ENCODE data around the gene ENPEP.

ENPEP gene

DNA sequence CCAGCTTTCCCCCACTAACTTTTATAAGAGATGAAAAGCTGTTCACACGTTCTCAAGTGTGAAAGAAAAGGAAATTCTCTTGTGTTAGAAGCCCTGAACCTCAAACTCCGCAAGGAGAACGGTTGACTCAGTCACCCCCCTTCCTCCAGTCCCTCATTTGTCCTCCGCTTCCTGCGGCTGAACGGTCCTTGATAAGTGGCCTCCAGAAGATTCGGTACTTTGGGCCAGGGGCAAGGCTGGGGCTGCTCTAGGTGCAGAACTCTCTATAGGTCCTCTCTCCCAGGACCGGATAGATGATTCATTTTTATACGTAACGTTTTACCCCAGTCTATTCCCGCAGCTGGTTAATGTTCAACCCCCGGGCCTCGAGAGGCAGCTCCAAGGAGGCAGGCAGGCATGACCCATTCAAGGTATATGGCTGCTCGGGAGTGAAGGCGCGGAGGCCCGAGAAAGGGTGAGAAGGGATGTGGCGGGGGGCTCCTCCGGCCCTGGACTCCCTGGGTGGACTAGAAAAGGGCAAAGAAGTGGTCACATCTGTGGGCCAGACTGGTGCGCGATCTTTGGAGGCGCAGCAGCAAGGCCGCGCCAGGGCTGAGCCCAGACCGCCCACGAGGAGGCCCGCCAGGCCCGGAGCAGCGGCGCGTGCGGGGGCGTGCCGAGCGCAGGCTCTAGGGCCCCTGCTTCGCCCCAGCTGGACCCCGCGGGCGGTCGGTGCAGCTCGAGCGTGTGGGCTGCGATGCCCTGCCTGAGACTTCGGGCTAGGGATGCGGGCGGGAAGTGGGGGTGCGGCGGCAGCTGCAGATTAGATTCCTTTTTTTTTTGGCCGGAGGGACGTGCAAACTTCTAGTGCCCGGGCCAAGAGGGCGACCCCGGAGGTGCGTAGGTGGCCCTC lies 135.2 kb downstream of the ENPEP start:
- no peak for DNase-seq

DNA sequence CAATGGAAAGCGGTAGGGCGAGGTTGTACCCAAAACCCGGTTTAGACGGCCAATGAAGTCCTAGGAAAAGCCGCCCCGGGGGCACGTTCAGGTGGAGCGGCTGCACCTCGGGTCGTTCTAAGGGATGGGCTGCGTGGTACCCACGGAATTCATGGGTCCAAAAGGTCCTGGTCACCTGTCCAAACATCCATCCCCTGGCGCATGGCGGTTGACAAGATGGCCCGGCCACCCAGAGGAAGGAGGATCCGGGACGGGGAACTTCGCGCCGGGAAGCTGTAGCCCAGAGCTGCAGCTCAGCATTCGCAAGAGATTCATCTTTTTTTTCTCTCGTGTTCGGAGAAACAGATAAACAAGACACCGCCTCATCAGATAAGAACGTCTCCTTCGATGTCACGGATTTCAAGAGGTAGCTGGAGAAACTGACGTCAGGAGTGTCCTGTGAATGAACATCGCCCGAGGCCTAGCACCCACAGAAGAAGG lies 136.1 kb downstream of the ENPEP start:
- no peak for DNase-seq

DNA sequence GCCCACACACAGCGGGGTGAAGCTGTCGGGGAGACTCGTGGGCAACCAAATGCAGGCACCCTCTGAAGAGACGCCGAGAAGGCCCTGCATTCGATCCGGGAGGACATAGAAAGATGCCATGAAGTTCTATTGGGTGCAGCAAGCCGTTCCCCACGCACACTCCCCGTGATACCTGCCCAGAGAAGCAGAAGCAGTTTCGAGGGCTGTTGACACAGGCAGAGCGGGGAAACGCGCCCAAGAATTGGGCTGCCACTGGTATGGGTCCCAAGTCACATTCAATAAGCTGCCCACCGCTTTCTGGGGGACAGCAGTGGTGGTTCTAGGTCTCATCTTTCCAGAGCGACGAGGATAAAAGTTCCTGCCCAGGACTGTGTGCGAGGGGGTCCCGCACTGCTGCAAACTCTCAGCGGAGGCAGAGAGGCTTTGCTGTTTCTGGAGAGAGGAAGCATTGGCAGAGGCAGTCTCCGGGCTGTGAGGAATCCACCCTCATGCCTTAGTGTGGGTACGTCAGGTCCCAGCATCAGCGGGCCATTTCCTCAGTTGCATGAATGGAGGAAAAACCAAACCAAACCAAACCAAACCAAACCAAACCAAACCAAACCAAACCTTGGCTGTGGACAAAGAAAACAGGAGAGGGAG lies 136.8 kb downstream of the ENPEP start:
- no peak for DNase-seq

DNA sequence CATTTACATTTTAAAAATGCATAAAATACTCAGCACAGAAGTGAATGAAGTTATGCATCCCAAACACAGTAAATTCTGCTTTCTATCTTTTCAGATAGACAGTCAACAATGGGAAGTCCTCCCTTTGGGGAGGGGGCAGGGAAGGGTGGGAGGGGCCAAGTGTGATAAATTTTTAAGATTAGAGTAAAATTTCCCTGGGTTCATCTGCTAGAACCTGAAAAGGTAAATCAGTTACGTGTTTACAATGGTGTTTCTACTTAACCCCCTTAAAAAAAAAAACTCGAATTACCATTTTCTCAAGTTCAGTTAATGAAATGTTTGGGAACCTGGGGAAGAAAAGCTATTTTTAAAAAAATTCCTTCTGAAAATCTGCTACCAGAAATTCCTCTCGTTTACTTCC lies 137.8 kb downstream of the ENPEP start:
- DNase-seq = no peak

DNA sequence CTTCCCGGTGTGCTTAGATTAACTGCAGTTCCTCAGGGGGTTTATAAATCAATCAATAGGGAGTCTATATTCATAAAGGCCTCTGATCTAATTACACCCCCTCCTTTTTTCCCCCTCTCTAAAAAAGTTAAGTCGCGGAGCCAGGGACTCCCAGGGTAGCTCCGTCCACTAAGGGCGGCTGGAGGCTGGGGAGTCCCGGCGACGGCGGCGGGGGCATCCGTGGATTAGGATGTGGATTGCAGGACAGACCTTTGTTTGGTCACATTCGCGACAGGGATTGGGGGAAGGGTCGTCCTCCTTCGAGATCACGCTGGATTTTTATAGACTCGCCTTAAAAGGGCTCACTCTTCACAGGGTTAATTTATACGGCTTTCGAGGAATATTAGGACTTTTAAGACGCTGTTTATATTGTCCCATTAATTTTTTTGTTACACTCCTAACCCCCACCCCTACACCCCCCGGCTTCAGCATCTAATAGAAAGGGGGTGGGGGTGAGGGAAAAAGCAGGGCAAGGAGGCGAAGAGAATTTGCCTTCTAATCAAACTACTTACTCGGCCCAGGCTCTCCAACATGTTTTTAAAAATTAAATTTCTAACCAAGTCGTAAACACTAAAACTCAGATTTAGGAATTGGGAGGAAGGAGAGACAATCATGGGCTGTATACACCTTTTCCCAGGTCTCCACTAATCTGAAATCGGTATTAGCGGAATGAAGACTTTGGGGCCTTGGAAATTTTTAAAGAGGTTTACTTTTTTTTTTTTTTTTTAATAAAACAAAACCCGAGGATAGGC lies 138.4 kb downstream of the ENPEP start:
- DNase-seq = no peak

All from stimulated activated CD8-positive, alpha-beta memory T cell treated with anti-CD3 and anti-CD28 coated beads, Interleukin-4, amount 100 ng/mL, for 48 hours (primary cell).